Measurements from ENCODE around the gene ATXN7L1.

DNA sequence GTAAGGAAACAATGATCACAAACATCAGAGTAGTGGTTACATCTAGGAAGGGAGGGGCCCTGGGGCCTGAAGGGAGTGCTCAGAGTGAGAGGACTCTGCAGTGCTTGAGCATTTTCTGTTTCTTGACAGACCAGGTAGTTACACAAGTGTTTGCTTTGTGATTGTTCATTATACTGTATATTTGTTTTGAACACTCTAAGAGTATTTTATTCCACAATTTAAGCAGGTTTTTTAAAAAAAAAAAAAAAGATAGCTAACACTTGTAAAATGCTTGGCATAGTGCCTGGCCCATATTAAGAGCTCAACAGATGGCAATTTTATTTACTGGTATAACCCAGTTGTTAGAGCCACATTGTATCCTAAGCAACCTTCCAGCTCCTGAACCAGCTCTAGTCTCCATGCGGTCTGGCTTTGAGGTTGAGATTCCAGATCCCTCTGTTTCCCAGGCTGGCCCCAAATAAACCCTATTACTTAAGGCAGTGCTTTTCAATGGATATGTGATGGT lies 20.1 kb upstream of the ATXN7L1 start:
- TF ChIP-seq, protein P1, sequence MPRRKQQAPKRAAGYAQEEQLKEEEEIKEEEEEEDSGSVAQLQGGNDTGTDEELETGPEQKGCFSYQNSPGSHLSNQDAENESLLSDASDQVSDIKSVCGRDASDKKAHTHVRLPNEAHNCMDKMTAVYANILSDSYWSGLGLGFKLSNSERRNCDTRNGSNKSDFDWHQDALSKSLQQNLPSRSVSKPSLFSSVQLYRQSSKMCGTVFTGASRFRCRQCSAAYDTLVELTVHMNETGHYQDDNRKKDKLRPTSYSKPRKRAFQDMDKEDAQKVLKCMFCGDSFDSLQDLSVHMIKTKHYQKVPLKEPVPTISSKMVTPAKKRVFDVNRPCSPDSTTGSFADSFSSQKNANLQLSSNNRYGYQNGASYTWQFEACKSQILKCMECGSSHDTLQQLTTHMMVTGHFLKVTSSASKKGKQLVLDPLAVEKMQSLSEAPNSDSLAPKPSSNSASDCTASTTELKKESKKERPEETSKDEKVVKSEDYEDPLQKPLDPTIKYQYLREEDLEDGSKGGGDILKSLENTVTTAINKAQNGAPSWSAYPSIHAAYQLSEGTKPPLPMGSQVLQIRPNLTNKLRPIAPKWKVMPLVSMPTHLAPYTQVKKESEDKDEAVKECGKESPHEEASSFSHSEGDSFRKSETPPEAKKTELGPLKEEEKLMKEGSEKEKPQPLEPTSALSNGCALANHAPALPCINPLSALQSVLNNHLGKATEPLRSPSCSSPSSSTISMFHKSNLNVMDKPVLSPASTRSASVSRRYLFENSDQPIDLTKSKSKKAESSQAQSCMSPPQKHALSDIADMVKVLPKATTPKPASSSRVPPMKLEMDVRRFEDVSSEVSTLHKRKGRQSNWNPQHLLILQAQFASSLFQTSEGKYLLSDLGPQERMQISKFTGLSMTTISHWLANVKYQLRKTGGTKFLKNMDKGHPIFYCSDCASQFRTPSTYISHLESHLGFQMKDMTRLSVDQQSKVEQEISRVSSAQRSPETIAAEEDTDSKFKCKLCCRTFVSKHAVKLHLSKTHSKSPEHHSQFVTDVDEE (CRISPR knock-in tag; IDR thresholded peaks at IDR 0.05) = no peak
- TF ChIP-seq ZC3H10 (CRISPR knock-in tag; IDR thresholded peaks at IDR 0.05) = no peak
- TF ChIP-seq, protein P2, sequence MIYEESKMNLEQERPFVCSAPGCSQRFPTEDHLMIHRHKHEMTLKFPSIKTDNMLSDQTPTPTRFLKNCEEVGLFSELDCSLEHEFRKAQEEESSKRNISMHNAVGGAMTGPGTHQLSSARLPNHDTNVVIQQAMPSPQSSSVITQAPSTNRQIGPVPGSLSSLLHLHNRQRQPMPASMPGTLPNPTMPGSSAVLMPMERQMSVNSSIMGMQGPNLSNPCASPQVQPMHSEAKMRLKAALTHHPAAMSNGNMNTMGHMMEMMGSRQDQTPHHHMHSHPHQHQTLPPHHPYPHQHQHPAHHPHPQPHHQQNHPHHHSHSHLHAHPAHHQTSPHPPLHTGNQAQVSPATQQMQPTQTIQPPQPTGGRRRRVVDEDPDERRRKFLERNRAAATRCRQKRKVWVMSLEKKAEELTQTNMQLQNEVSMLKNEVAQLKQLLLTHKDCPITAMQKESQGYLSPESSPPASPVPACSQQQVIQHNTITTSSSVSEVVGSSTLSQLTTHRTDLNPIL (CRISPR knock-in tag; IDR thresholded peaks at IDR 0.05; ENCODE audit: low read depth) = no peak
- no peak for TF ChIP-seq ZNF70 (CRISPR knock-in tag; IDR thresholded peaks at IDR 0.05)
- TF ChIP-seq GLIS3 (CRISPR knock-in tag; IDR thresholded peaks at IDR 0.05) = no peak
- no peak for TF ChIP-seq ARNTL (CRISPR knock-in tag; IDR thresholded peaks at IDR 0.05; ENCODE audit: borderline replicate concordance, low read depth)
- no peak for TF ChIP-seq CSDC2 (CRISPR knock-in tag; IDR thresholded peaks at IDR 0.05)
- no peak for TF ChIP-seq SNAI2 (CRISPR knock-in tag; IDR thresholded peaks at IDR 0.05)
- no peak for TF ChIP-seq ZNF8 (CRISPR knock-in tag; IDR thresholded peaks at IDR 0.05)
- no peak for TF ChIP-seq ZFP30 (CRISPR knock-in tag; IDR thresholded peaks at IDR 0.05)
- no peak for TF ChIP-seq RARB (CRISPR knock-in tag; IDR thresholded peaks at IDR 0.05)
- TF ChIP-seq BACH2 (CRISPR knock-in tag; IDR thresholded peaks at IDR 0.05; ENCODE audit: borderline replicate concordance) = no peak
